ENCODE data around the gene LDHA.

Gene LDHA

DNA sequence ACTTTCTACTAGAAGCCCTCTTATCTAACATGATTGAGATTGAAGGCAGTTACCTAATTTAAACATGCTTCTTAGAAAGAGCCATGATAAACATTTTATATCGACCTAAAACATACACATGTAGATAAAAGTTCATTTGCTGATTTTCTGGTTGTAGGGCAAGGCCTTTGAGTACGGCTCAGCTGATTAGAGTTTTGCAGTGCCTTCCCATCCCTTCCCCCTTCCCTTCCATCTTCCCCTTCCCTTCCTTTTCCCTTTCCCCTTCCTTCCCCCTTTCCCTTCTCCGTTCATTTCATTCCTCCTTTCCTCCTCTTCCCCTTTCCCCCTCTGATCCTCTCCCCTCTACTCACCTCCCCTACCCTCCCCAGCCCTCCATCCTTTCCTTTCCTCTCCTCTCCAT, 22.1 kb downstream of the LDHA start:
- Mint-ChIP-seq H3K36me3 (ENCODE audit: low read depth) (no peaks in the 10 kb centered on the region), H3K27ac (no peak overlapping the region), H3K9me3 (no peaks in the 10 kb centered on the region), H3K4me3 (no peak overlapping the region), H3K4me1 (peaks cover 5% of the 10 kb centered on the region), H3K27me3 (ENCODE audit: low read depth) (peaks cover 3% of the 10 kb centered on the region)
- TF ChIP-seq, protein P1, sequence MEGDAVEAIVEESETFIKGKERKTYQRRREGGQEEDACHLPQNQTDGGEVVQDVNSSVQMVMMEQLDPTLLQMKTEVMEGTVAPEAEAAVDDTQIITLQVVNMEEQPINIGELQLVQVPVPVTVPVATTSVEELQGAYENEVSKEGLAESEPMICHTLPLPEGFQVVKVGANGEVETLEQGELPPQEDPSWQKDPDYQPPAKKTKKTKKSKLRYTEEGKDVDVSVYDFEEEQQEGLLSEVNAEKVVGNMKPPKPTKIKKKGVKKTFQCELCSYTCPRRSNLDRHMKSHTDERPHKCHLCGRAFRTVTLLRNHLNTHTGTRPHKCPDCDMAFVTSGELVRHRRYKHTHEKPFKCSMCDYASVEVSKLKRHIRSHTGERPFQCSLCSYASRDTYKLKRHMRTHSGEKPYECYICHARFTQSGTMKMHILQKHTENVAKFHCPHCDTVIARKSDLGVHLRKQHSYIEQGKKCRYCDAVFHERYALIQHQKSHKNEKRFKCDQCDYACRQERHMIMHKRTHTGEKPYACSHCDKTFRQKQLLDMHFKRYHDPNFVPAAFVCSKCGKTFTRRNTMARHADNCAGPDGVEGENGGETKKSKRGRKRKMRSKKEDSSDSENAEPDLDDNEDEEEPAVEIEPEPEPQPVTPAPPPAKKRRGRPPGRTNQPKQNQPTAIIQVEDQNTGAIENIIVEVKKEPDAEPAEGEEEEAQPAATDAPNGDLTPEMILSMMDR (IDR thresholded peaks at IDR 0.05; ENCODE audit: unreplicated experiment in 3 of 3): no peak

DNA sequence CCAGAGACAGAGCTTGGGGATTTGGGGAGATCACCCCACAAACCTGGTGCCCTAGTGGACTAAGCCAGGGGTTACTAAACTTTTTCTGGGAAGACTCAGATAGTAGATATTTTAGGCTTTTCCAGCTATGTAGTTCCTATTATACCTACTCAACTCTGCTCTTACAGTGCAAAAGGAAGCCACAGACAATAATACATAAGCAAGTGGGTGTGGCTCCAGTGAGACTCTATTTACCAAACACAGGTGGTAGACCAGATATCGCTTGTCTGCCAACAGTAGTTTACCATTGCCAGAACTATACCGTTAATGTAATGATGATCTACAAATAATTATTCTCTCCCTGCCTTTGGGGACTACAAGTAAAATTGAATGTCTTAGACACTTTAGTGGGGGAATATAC, 24.7 kb downstream of the LDHA start:
- TF ChIP-seq, protein P1 (IDR thresholded peaks at IDR 0.05; ENCODE audit: unreplicated experiment in 3 of 3): no peak
- Mint-ChIP-seq H3K4me1 (no peaks in the 10 kb centered on the region), H3K27me3 (ENCODE audit: low read depth) (peaks cover 3% of the 10 kb centered on the region), H3K9me3 (no peaks in the 10 kb centered on the region), H3K4me3 (no peak overlapping the region), H3K27ac (no peak overlapping the region), H3K36me3 (ENCODE audit: low read depth) (no peaks in the 10 kb centered on the region)

DNA sequence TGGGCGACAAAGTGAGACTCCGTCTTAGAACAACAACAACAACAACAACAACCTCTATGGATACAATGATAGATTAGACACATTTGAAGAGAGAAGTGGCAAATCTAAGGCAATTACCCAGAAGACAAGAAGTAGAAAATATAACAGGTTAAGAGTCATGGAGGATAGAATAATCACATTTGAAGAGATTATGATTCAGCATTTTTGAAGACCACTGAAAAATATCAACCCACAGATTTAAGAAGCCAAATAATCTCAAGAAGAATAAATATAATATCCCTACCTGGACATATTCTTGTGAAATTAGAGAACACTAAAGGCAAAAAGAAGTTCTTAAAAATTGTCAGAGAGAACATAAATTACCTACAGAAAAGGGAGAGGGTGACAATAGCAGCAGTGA, 25.7 kb downstream of the LDHA start:
- H3K9me3 Mint-ChIP-seq: no peaks in the 10 kb centered on the region
- no peak overlapping the region for H3K4me3 Mint-ChIP-seq
- H3K27me3 Mint-ChIP-seq (ENCODE audit: low read depth): peaks cover 3% of the 10 kb centered on the region
- H3K4me1 Mint-ChIP-seq: no peaks in the 10 kb centered on the region
- H3K27ac Mint-ChIP-seq: no peak overlapping the region
- H3K36me3 Mint-ChIP-seq (ENCODE audit: low read depth): no peaks in the 10 kb centered on the region
- TF ChIP-seq, protein P1 (IDR thresholded peaks at IDR 0.05; ENCODE audit: unreplicated experiment in 3 of 3): no peak

DNA sequence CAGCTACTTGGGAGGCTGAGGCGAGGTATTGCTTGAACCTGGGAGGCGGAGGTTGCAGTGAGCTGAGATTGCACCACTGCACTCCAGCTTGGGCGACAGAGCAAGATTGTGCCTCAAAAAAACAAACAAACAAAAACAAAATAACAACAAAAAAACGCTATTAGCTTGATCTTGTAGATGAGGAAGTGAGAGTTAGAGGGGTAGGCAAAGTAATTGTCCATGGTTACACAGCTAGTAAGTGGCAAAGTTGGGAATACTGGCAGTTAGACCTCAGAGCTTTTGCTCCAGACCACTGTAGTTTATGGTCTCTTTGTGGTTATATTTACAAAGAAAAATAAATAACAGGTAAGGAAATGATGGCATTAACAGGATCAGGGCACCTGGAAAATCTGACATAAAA, 32.9 kb downstream of the LDHA start:
- Mint-ChIP-seq H3K4me1 (no peaks in the 10 kb centered on the region), H3K4me3 (no peak overlapping the region), H3K36me3 (ENCODE audit: low read depth) (no peaks in the 10 kb centered on the region), H3K27ac (no peak overlapping the region), H3K9me3 (no peaks in the 10 kb centered on the region), H3K27me3 (ENCODE audit: low read depth) (no peaks in the 10 kb centered on the region)
- TF ChIP-seq, protein P1 (IDR thresholded peaks at IDR 0.05; ENCODE audit: unreplicated experiment in 3 of 3): no peak

DNA sequence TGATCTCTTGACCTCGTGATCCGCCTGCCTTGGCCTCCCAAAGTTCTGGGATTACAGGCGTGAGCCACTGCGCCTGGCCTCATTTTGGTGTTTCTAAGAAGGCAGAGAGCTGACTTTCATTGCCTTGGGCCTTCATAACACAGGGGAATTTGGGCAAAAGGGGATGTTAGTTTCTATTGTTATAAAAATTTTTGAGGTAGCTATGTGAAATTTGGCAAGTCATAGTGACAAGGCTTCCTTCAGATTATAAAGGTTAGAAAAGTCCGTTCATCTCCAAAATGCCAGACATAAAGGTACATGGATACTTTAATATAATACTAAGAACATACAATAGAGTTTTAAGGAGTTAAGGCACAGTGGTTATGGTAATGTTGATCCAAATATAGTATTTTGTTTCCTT, 35.0 kb downstream of the LDHA start:
- Mint-ChIP-seq H3K36me3 (ENCODE audit: low read depth) (no peaks in the 10 kb centered on the region), H3K4me3 (no peak overlapping the region), H3K9me3 (no peaks in the 10 kb centered on the region), H3K27me3 (ENCODE audit: low read depth) (no peaks in the 10 kb centered on the region), H3K27ac (no peak overlapping the region), H3K4me1 (no peaks in the 10 kb centered on the region)
- TF ChIP-seq, protein P1 (IDR thresholded peaks at IDR 0.05; ENCODE audit: unreplicated experiment in 3 of 3): no peak

DNA sequence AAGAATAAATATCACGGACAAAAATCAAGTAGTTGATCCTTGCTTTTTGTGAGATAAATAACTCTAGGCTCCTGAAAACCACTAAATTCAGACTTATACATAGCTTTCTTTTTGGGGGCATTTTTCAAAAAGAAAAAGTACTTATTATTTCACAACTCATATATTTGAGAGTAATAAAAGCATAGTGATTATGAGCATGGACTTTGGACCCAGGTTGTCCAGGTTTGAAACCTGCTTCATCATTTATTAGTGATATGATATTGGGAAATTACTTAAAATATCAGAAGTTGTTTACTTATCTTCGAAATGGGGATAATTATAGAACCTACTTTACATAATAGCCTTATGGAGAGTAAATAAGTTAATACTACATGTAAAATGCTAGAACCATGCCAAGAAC, 44.3 kb downstream of the LDHA start:
- no peak overlapping the region for H3K27ac Mint-ChIP-seq
- no peaks in the 10 kb centered on the region for H3K27me3 Mint-ChIP-seq (ENCODE audit: low read depth)
- H3K9me3 Mint-ChIP-seq: no peaks in the 10 kb centered on the region
- H3K4me1 Mint-ChIP-seq: no peaks in the 10 kb centered on the region
- TF ChIP-seq, protein P1 (IDR thresholded peaks at IDR 0.05; ENCODE audit: unreplicated experiment in 3 of 3): no peak
- no peak overlapping the region for H3K4me3 Mint-ChIP-seq
- no peaks in the 10 kb centered on the region for H3K36me3 Mint-ChIP-seq (ENCODE audit: low read depth)

All from nephron (organoid).